SIG-M5 treated with dmso at 0.1 percent for 504 hours (cell line): ENCODE measurements around the gene PPP1R12B.
"Not testable (repeated sequence)": the region's sequence is repeated elsewhere in the genome, so short reads cannot be mapped to it uniquely, and the experiment has no call there.

Source experiments
- DNase-seq: peaks from one replicate; lab custom pipeline; 2025; ENCODE audit not compliant: unreplicated experiment; lab: John Stamatoyannopoulos, UW

Gene PPP1R12B

DNA sequence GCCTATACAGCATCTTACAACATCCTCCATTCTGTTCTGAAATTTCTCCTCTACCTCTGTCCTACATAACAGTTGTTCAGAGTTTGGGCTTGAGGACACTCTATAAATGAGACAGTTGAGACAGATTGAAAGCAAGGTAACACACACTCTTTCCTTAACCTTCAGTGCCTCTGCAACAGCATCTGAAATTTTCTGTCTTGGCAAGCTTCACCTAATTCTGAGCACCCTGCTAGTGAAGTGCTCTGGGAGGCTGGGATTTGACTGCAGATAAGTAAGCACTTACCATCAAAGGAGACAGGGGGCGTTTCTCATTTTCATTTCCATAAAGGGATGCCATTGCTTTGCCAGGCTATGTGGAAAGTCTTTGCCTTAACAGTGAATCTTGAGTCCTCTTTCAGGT, 53.3 kb downstream of the PPP1R12B start:
- DNase-seq, result not testable (repeated sequence)

DNA sequence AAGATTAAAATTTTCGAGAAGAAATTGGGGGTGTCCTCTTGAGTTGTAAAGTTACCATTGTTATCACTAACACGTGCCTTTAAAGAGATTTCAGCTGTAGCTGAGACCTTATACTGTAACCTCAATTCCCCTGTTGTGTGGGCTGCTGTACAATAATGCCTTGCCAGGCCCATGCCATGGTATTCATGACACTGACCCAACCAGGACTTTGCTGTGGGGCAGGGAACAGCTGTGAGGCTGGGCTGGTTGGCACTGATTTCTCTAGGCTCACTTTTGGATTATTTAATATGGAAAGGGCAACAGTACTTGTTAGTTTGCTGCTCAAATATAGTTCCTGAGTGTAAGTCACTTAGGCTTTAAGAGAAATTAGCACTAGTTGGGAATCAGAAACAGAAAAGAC, 54.9 kb downstream of the PPP1R12B start:
- not testable (repeated sequence) for DNase-seq

DNA sequence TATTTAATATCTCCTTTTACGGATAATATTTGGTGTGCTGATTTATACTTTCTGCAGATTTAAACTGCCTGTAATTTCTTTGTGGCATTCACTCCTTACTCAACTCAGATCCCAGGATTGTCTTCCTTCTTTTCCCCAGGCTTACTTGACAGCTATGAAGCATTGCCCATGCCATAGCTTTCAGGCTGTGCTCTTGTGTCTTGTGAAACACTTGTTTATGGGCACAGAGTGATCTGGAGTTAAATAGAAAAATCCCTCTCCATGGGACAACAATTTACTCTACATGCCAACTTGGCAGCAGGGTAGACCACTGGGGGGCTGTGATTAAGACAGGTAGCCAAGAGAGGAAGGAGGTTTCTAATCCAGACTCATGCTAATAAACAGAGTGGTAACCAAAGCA, 57.4 kb downstream of the PPP1R12B start:
- DNase-seq, result no peak

DNA sequence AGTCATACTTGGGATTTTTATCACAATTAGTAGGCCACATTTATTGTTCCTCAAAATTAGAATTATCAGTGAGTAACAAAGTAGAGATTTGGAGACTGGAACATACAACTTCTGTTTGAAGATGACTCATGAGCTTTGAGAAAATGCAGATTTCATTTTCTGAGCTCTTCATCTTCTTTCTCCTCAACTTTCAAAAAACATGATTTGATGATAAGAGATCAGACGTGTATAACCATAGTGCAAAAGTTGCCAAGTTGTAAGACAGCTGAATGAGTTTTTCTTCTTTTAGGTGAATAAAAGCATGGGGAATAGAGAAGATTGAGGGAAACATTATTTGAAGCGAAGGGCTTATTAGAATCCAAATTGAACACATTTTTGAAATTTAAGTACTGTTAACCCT, 58.4 kb downstream of the PPP1R12B start:
- not testable (repeated sequence) for DNase-seq

DNA sequence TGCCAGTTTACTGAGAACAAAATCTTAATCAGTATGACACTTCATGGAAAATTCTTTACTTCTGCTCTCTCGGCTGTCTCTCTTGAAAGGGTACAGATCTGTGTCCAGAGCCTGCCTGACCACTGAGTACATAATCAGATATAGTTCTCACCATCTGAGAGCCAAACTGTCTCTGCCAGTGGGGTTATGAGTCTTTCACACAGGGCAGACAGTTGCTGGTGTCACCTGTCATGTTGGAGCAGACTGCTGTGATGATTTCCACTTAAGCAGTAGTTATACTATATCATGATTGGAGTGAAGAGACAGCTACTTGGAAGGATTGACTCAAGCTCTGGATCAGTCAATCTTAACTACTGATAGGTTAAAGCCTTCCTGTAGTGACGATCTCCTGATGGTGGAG, 58.9 kb downstream of the PPP1R12B start:
- DNase-seq, result not testable (repeated sequence)

DNA sequence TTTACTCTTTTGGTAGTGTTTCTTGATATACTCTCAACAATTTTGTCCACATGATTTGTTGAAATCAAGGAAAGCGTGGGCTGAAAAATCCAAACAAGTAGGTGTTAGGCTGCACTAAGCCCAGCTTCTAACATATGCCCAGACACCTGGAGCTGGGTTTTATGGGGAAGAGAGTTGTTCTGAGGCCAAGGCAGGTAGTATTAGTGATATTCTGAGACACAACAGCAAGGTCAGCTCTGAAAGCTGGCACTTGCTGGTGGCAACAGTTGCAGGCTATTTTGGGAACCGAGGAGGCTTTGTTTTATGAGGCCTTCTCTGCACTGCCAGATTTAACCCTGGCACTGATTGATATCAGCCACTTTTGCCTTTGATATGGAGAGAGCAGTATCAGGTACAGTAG, 61.8 kb downstream of the PPP1R12B start:
- DNase-seq, result not testable (repeated sequence)

DNA sequence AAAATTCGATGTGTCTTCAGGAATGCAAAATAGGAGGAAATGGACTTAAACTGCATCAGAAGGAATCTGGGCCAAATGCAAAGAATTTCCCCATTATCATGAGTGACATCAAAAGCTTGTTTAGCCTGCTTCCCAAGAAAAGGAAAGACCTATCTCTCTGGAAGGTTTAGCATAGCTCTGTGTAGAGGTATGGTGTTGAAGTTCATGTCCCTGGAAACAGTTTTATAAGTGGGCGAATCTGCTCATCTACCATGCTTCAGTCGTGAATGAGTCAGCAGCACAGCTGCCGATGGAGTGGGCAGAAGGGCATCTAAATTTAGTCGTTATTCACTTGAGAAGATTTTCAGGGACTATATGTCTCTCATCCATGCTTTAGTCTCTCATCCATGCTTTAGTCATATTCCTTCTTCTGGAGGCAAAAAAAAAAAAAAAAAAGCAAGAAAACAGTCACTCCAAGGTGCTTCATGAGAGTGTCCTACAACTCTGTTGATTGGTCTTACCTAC, 62.4 kb downstream of the PPP1R12B start:
- DNase-seq, result peak; percentile 17

DNA sequence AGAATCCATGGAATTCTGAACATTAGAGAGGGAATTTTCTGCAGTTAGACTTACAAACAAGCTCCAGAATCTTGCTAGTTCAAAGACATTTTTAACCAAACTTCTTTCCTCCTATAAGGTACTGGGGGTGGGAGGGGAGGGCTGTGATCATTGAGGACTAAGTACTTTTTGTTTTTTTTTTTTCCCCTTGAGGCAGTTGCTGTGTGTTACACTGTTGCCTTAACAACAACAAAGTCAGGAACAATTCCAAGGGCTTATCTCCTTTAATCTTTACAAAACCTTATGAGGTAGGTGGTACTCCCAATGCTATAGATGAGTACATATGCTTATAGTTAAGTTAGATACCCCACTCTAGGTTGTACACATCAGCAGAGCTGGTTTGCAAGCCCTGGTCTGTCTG, 62.9 kb downstream of the PPP1R12B start:
- DNase-seq, result no peak

DNA sequence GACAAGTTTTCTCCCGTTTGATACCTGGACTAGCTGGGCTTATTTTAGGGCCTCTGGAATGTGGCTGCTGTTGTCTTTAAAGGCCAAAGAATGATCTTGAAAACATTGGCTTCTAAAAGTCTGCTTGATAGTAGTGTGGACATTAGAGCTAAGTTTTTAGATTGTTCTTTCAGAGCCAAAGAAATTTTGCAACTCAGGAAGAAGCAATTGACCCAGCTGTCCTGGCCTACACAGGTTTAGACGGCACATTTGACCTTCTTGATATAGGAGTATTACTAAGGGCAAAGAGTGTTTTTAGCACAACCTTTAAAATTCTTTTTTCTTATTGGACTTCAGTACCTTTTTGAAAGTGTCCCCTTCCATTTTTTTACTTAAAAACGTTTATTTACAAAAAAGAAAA, 63.9 kb downstream of the PPP1R12B start:
- not testable (repeated sequence) for DNase-seq

DNA sequence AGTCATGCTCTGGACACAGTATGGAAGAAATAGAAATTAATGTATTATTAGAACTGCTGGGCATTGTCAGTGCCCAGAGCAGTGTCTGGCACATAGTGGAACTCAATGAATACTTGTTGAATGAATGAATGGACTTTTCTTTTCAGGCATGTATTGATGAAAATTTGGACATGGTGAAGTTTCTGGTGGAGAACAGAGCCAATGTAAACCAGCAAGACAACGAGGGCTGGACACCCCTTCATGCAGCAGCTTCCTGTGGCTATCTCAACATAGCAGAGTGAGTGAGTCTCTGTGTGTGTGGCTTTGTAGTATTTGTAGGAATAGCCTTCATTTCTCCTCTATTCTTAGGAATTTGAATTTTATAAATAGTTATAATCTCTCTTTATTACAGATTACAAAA, 68.1 kb downstream of the PPP1R12B start:
- no peak for DNase-seq

DNA sequence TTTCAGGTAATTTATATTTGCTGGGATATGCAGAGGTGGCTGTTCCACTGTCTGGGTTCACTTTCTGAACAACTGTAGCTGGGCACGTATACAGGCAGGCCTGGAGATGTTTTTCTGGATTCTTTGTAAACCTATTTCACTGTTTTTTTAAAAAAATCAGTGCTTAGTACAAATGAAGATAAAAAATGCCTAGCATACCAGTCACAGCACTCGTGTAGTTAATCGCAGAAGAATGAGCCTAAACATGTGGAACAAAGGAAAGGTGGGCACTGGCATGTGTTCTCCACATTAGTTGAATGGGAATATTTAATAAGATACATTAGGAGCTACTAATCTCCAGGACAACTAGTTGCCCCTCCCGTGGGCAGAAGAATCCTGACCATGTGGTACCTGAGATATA, 68.6 kb downstream of the PPP1R12B start:
- not testable (repeated sequence) for DNase-seq

DNA sequence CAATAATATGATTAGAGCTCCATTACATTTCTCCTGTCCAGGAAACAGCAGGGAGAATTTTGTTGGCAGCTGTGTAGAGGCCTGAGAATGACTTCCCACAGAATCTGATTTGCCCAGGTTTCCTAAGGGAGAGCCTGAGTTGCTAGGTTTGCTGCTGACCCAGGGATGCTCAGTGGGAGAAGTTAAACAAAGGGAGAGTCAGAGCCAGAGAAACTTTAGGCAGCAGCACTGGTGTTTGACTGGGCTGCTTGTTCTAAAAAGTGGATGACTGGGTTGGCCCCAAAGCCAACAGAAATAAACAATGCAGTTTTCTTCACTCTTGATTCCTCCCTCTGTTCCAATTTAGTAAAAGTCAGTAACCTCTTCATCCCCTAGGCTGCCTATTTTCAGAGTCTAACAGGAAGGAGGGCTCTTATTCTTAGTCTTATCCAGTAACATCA, 69.3 kb downstream of the PPP1R12B start:
- DNase-seq, result not testable (repeated sequence)

DNA sequence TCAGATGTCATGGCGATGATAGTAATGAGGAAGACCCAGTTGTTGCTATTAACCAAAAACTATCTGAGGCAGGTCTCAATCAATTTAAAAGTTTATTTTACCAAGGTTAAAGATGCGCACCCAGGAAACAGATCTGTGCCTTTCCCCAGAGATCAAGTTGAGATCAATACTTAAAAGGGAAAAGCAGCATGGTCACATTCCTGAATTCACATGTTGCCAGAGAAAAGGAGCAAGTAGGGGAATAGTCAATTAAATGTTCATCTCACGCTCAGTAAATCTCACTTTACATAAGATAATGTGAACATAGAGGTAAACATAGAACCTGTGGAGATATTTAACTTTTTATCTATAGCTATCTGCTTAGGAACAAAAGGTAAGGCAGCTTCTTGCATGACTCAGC, 71.2 kb downstream of the PPP1R12B start:
- not testable (repeated sequence) for DNase-seq

DNA sequence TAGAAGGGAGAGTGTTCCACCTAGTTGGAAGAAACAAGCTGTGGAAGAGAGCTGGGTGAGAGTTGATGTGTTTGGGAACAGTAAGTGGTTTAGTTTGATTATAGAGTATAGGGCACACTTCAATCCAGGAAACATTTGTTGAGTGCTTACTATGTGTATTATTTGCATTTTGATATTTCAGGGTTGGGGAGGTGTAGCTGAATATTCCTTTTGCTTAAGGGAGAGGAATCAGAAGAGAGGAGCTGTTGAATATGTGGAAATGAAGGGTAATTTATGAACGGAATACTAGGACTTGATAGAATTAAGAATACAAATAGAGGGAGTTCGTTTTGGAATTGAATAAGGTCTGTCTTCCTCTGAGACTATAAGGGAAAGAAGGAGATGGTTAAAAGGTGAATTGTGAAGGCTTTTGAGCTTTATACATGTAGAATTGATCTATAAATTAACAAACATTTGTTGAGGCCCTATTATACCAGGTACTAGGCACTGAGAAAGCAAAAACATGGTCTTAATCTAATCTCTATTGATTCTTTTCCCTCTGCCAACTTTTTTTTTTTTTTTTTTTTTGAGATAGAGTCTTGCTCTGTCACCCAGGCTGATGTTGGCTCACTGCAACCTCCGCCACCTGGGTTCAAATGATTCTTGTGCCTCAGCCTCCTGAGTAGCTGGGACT, 72.1 kb downstream of the PPP1R12B start:
- DNase-seq, result not testable (repeated sequence)

DNA sequence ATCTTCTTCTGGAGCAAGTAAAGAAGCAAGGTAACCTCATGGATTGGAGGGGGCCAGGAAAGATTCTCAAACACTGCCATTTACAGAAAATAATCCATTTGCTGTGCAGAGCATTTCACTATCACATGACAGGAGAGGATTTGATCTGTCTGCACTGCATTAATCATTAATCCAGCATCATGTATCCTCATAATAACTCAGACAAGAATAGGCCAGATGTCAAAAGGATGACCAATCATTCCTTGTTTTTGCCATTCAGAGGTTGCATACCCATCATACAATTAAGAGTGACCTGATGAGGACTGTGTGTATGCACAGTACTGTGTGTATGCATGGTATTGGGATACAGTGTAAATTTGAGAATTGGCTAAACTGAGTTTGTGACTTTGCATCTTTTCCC, 74.2 kb downstream of the PPP1R12B start:
- DNase-seq, result not testable (repeated sequence)

DNA sequence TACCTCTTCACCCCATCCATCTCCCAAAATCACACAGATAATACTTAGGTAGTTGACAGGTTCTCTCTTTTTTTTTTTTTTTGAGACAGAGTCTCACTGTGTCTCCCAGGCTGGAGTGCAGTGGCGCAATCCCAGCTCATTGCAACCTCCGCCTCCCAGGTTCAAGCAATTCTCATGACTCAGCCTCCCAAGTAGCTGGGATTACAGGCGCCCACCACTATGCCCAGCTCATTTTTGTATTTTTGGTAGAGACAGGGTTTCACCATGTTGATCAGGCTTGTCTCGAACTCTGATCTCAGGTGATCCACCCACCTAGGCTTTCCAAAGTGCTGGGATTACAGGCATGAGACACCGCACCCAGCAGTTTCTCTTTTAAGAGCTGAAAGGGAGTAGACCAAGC, 75.8 kb downstream of the PPP1R12B start:
- DNase-seq, result not testable (repeated sequence)

DNA sequence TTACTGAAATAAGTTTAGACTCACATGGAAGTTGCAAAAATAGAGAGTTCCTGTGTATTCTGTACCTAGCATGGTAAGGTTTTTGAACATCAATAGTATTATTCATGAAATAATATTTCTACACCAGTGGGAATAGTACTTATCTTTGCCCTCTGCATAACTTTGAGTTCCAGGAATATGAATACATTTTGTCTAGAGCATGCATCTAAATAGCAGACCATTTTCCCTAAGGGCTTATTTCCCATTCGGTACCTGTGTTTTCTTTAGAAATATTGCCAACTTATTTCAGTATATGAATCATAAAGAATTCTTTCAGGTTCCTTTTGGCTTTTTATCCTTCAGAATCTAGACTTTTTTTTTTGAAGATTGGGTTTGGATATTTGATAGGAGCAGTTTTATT, 81.6 kb downstream of the PPP1R12B start:
- DNase-seq, result not testable (repeated sequence)

DNA sequence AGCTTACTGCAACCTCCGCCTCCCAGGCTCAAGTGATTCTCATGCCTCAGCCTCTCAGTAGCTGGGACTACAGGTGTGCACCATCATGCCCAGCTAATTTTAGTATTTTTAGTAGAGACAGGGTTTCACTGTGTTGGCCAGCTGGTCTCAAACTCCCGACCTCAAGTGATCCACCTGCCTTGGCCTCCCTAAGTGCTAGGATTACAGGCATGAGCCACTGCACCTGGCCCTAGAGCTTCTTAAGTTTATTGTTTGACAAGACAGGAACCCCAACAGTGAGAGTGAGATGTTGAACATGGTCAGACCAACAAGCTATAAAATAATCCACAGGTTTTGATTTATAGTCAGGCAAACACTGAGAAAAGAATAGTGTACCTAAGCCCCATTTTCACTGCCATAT, 83.8 kb downstream of the PPP1R12B start:
- DNase-seq, result not testable (repeated sequence)

DNA sequence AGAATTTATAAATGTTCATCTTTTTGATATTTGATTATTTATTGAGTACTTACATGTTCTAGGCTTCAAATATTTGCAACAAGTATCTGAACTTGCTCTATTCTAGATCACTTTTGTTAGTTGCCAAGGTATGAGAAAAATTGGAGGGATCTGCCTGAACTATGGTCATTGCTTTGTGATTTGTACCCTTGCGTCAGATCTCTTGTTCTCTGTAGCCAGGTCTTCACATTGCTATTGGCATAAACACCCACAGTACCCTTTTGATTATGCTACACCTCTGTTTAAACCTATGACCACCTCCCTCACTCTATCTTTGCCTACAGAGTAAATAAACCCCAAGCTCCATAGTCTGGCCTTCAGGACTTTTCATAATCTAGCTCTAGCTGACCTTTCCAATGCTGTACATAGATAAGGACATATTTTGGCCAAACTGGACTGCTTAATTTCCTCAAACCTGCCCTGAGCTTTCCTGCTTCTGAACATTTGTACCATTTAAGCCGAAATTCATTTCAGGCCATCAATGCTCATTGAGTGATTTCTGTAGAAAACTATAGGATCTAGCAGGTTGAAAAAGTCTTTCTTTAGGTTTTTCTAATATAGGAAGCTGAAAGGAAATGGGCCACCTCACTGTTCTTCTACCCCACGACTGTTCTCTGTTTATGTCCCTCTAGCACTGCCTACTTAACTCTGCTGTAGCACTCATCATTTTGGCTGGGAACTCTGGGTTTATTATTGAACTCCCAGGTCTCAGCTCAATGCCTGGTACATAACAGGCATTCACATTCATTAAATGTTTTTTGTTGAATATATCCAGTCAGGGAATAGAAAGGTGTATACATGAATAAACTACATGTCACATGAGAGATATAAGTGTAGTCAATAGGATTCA, 84.9 kb downstream of the PPP1R12B start:
- DNase-seq, result no peak

DNA sequence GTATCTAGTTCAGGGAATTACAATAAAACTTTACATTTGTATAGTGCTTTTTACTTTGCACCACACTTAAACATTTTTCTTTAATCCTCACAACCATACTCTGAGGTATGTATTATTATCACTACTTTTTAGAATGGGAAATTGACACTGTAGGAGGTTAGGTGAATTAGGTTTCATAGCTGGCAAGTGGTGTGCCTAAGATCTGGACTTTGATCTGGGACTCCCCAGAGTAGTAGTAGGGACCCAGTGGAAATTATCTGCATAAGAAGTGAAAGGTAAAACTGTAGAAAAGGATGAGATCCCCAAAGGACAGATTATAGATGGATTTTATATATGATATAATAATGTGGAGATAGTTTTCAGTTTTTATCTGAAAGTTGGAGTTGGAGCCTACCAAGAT, 85.6 kb downstream of the PPP1R12B start:
- DNase-seq, result no peak

DNA sequence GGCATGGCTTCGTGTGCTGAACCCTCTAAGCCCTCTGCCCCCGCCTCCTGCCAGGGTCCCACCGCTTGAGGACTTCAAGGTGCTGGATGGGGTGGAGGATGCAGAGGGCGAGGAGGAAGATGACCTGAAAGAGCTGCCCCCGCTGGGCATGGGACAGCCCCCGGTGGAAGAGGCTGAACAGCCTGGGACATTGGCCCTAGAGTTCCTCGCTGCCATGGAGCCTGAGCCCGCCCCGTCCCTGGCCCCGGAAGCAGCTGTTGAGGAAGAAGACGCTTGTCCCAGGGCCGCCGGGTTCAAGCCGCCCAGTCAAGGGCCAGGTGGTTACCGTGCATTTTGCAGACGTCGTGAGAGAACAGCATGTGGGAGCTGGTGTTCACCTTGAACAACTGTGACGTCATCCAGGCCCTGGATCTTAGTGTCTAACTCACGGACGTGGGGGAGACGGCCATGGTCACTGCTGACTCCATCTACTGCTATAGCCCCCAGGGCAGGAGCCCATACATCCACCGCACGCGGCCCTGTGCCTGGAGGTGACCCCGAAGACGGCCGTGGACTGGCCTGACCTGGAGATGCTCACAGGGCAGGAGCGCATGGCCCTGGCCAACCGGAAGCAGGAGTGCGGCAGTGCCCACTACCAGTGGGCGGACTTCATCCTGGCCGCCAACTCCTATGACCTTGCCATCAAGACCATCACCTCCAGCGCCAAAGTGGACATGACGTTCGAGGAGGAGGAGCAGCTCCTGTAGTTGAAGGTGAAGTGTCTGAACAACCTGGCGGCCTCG, 90.1 kb downstream of the PPP1R12B start:
- DNase-seq, result no peak
